HepG2 (cell line): Measurements from ENCODE around the gene BLVRB. TPM values are rescaled to one million over a fixed set of nuclear protein-coding genes. Genes with fewer than 3 reads are reported as not detected.

Experiments used
- CHD2 ChIP-seq: IDR thresholded peaks from 2 replicates; pipeline ENCODE4 v1.6.1; 2011; ENCODE audit warnings: low read depth, low read length, improper control_type of control experiment
- DBP ChIP-seq: sonication (generic); formaldehyde crosslinking; IDR thresholded peaks from 2 replicates; pipeline ENCODE4 v1.4.0; 2020; ENCODE audit warnings: missing genetic modification reagents; ENCODE audit errors: not compliant biosample characterization
- GATAD2A ChIP-seq: IDR thresholded peaks from 2 replicates; pipeline ENCODE4 v1.6.1; 2016
- HOXD1 ChIP-seq: sonication (generic); formaldehyde crosslinking; IDR thresholded peaks from 2 replicates; pipeline ENCODE4 v1.5.0; 2020; ENCODE audit warnings: missing genetic modification reagents
- PBX3 ChIP-seq: sonication (generic); formaldehyde crosslinking; IDR thresholded peaks from 2 replicates; pipeline ENCODE4 v1.8.1; 2023; ENCODE audit warnings: missing genetic modification reagents, inconsistent platforms, borderline replicate concordance
- RXRB ChIP-seq: IDR thresholded peaks from 2 replicates; pipeline ENCODE4 v1.6.1; 2016; ENCODE audit warnings: borderline replicate concordance, missing genetic modification reagents, missing compliant biosample characterization
- SP2 ChIP-seq: sonication (generic); formaldehyde crosslinking; IDR thresholded peaks from 2 replicates; pipeline ENCODE4 v1.5.1; 2020; ENCODE audit warnings: mild to moderate bottlenecking, missing genetic modification reagents
- TMF1 ChIP-seq: sonication (generic); formaldehyde crosslinking; IDR thresholded peaks from 2 replicates; pipeline ENCODE4 v1.8.1; 2022; ENCODE audit warnings: low read depth, missing genetic modification reagents
- TRAFD1 ChIP-seq: sonication (generic); formaldehyde crosslinking; IDR thresholded peaks from 2 replicates; pipeline ENCODE4 v1.5.1; 2020; ENCODE audit warnings: missing genetic modification reagents, mild to moderate bottlenecking, borderline replicate concordance
- ZBTB39 ChIP-seq: sonication (generic); formaldehyde crosslinking; IDR thresholded peaks from 2 replicates; pipeline ENCODE4 v1.5.0; 2020; ENCODE audit warnings: missing genetic modification reagents
- ZBTB46 ChIP-seq: sonication (generic); formaldehyde crosslinking; IDR thresholded peaks from 2 replicates; pipeline ENCODE4 v1.4.0; 2020; ENCODE audit warnings: mild to moderate bottlenecking, missing genetic modification reagents, borderline replicate concordance
- ZFP36L2 ChIP-seq: sonication (generic); formaldehyde crosslinking; IDR thresholded peaks from 2 replicates; pipeline ENCODE4 v1.4.0; 2020; ENCODE audit warnings: missing genetic modification reagents
- ZMYM4 ChIP-seq: sonication (generic); formaldehyde crosslinking; IDR thresholded peaks from 2 replicates; pipeline ENCODE4 v1.8.1; 2023; ENCODE audit warnings: mild to moderate bottlenecking, missing genetic modification reagents
- ZNF260 ChIP-seq: sonication (generic); formaldehyde crosslinking; IDR thresholded peaks from 2 replicates; pipeline ENCODE4 v1.4.0; 2020; ENCODE audit warnings: missing genetic modification reagents, low read depth, mild to moderate bottlenecking, borderline replicate concordance
- ZNF275 ChIP-seq: sonication (generic); formaldehyde crosslinking; IDR thresholded peaks from 2 replicates; pipeline ENCODE4 v1.8.0; 2022; ENCODE audit warnings: missing genetic modification reagents, mild to moderate bottlenecking, inconsistent platforms, borderline replicate concordance
- ZNF317 ChIP-seq: sonication (generic); formaldehyde crosslinking; IDR thresholded peaks from 2 replicates; pipeline ENCODE4 v1.5.0; 2020; ENCODE audit warnings: mild to moderate bottlenecking, missing genetic modification reagents
- ZNF552 ChIP-seq: sonication (generic); formaldehyde crosslinking; IDR thresholded peaks from 2 replicates; pipeline ENCODE4 v1.9.0; 2022; ENCODE audit warnings: missing genetic modification reagents, mild to moderate bottlenecking, borderline replicate concordance
- ZNF558 ChIP-seq: sonication (generic); formaldehyde crosslinking; IDR thresholded peaks from 2 replicates; pipeline ENCODE4 v1.9.0; 2022; ENCODE audit warnings: mild to moderate bottlenecking, missing genetic modification reagents, borderline replicate concordance
- ZNF598 ChIP-seq: sonication (generic); formaldehyde crosslinking; IDR thresholded peaks from 2 replicates; pipeline ENCODE4 v1.5.1; 2020; ENCODE audit warnings: mild to moderate bottlenecking, missing genetic modification reagents, borderline replicate concordance
- ZNF790 ChIP-seq: sonication (generic); formaldehyde crosslinking; IDR thresholded peaks from 2 replicates; pipeline ENCODE4 v1.8.0; 2022; ENCODE audit warnings: missing genetic modification reagents, mild to moderate bottlenecking, borderline replicate concordance
- polyA plus RNA-seq, 8 experiments: library from polyadenylated mRNA; depleted of rRNA in 3 of 8; stranded (reverse) in 7 of 8; unstranded in 1 of 8; fragments of >200 nt; fragmentation: Illumina TruSeq in 4 of 8; extraction: Trizol in 4 of 8; gene quantifications; 2 replicates each; pipeline versions ENCODE4 v1.2.1 to v1.2.3, GENCODE V29; 2011 to 2016; ENCODE audit warnings: low read depth in 4 of 8, missing spikeins in 1 of 8, mixed read lengths in 1 of 8; ENCODE audit not compliant: insufficient read depth in 1 of 8
- total RNA-seq, 5 experiments: library from RNA; depleted of rRNA; stranded (reverse); fragments of >200 nt; fragmentation: Illumina TruSeq; extraction: Trizol; gene quantifications; 2 replicates each; pipeline ENCODE4 v1.2.3, GENCODE V29; 2016; ENCODE audit warnings: low read depth in 1 of 5

BLVRB gene
- total and polyA plus RNA-seq, 2 of the 13 experiments (the other 11 are each of a cell fraction or from before 2014, with no cell fraction given) = 25.9 to 51.4 TPM

GRCh38 chr19:40461669-40462221 lies 3.8 kb downstream of the BLVRB start (continued):
- no peak for TF ChIP-seq PBX3
- no peak for TF ChIP-seq ZNF558 (CRISPR knock-in tag)
- no peak for TF ChIP-seq ZNF598
- TF ChIP-seq ZNF317 (CRISPR knock-in tag) = no peak; the same call in 1 of the 2 replicates
- no peak for TF ChIP-seq SP2
- no peak for TF ChIP-seq TMF1 (CRISPR knock-in tag)
- TF ChIP-seq CHD2 = no peak
- TF ChIP-seq DBP (CRISPR knock-in tag) = no peak
- peak; percentile 47; the same call in 1 of the 2 replicates for TF ChIP-seq GATAD2A (CRISPR knock-in tag)
- TF ChIP-seq ZFP36L2 = no peak
- no peak for TF ChIP-seq ZNF790 (CRISPR knock-in tag)
- TF ChIP-seq TRAFD1 = no peak
- TF ChIP-seq ZBTB46 (CRISPR knock-in tag) = no peak
- TF ChIP-seq HOXD1 (CRISPR knock-in tag) = no peak
- no peak for TF ChIP-seq ZNF275 (CRISPR knock-in tag)
- TF ChIP-seq ZNF260 (CRISPR knock-in tag) = no peak
- TF ChIP-seq ZBTB39 (CRISPR knock-in tag) = no peak
- peak; percentile 83 for TF ChIP-seq RXRB
- TF ChIP-seq ZMYM4 (CRISPR knock-in tag) = peak; percentile 22; the same call in 1 of the 2 replicates
- TF ChIP-seq ZNF552 (CRISPR knock-in tag) = no peak
